ENCODE data around the gene TRIM67.

TRIM67 gene

GRCh38 chr1:231232870-231233734 is 71.2 kb downstream of the TRIM67 start:
- DNase-seq (ENCODE audit: insufficient read length) (no peak), FAIRE-seq (no peak)
- TF ChIP-seq TAF1 (IDR thresholded peaks at IDR 0.05; ENCODE audit: borderline replicate concordance, low read depth, low read length) (no peak), POLR2A (IDR thresholded peaks at IDR 0.05; ENCODE audit: low read depth, low read length) (no peak), POLR2AphosphoS5 (IDR thresholded peaks at IDR 0.05; ENCODE audit: low read depth, low read length) (no peak)

- no peak for TF ChIP-seq TAF1 (IDR thresholded peaks at IDR 0.05; ENCODE audit: borderline replicate concordance, low read depth, low read length)
- TF ChIP-seq POLR2A (IDR thresholded peaks at IDR 0.05; ENCODE audit: low read depth, low read length), result no peak
- TF ChIP-seq POLR2AphosphoS5 (IDR thresholded peaks at IDR 0.05; ENCODE audit: low read depth, low read length), result no peak
- DNase-seq (ENCODE audit: insufficient read length) (no peak), FAIRE-seq (no peak)
Measured at GRCh38 chr1:231233735-231234417, 72.0 kb downstream of the TRIM67 start.

GRCh38 chr1:231234506-231234905 is 72.6 kb downstream of the TRIM67 start:
- DNase-seq (ENCODE audit: insufficient read length), result no peak
- no peak for FAIRE-seq
- TF ChIP-seq POLR2A (IDR thresholded peaks at IDR 0.05; ENCODE audit: low read depth, low read length) (no peak), POLR2AphosphoS5 (IDR thresholded peaks at IDR 0.05; ENCODE audit: low read depth, low read length) (no peak), TAF1 (IDR thresholded peaks at IDR 0.05; ENCODE audit: borderline replicate concordance, low read depth, low read length) (no peak)

- DNase-seq (ENCODE audit: insufficient read length), result no peak
- FAIRE-seq, result no peak
- TF ChIP-seq TAF1 (IDR thresholded peaks at IDR 0.05; ENCODE audit: borderline replicate concordance, low read depth, low read length), result no peak
- TF ChIP-seq POLR2AphosphoS5 (IDR thresholded peaks at IDR 0.05; ENCODE audit: low read depth, low read length), result no peak
- no peak for TF ChIP-seq POLR2A (IDR thresholded peaks at IDR 0.05; ENCODE audit: low read depth, low read length)
Measured at GRCh38 chr1:231235526-231236207, 73.8 kb downstream of the TRIM67 start.

GRCh38 chr1:231236208-231236591 is 74.3 kb downstream of the TRIM67 start:
- no peak for DNase-seq (ENCODE audit: insufficient read length)
- FAIRE-seq, result no peak
- TF ChIP-seq POLR2AphosphoS5 (IDR thresholded peaks at IDR 0.05; ENCODE audit: low read depth, low read length) (no peak), POLR2A (IDR thresholded peaks at IDR 0.05; ENCODE audit: low read depth, low read length) (no peak), TAF1 (IDR thresholded peaks at IDR 0.05; ENCODE audit: borderline replicate concordance, low read depth, low read length) (no peak)

GRCh38 chr1:231236938-231237337 is 75.1 kb downstream of the TRIM67 start:
- TF ChIP-seq POLR2A (IDR thresholded peaks at IDR 0.05; ENCODE audit: low read depth, low read length), result no peak
- no peak for TF ChIP-seq POLR2AphosphoS5 (IDR thresholded peaks at IDR 0.05; ENCODE audit: low read depth, low read length)
- no peak for TF ChIP-seq TAF1 (IDR thresholded peaks at IDR 0.05; ENCODE audit: borderline replicate concordance, low read depth, low read length)
- DNase-seq (ENCODE audit: insufficient read length), result no peak
- FAIRE-seq, result no peak

- no peak for TF ChIP-seq POLR2AphosphoS5 (IDR thresholded peaks at IDR 0.05; ENCODE audit: low read depth, low read length)
- FAIRE-seq (no peak), DNase-seq (ENCODE audit: insufficient read length) (no peak)
Measured at GRCh38 chr1:231238298-231238697, 76.4 kb downstream of the TRIM67 start.

- TF ChIP-seq POLR2A (IDR thresholded peaks at IDR 0.05; ENCODE audit: low read depth, low read length) (no peak), TAF1 (IDR thresholded peaks at IDR 0.05; ENCODE audit: borderline replicate concordance, low read depth, low read length) (no peak), POLR2AphosphoS5 (IDR thresholded peaks at IDR 0.05; ENCODE audit: low read depth, low read length) (no peak)
- DNase-seq (ENCODE audit: insufficient read length) (no peak), FAIRE-seq (peak; percentile 54)
Measured at GRCh38 chr1:231240531-231240882, 78.6 kb downstream of the TRIM67 start.

GRCh38 chr1:231240883-231241735 is 79.3 kb downstream of the TRIM67 start, which contains the start of gene GNPAT:
TSS of gene GNPAT (plus strand) at chr1:231241212. CDS start at chr1:231241379, 167 bp downstream.
- TF ChIP-seq POLR2AphosphoS5 (IDR thresholded peaks at IDR 0.05; ENCODE audit: low read depth, low read length) (peak; percentile 96), TAF1 (IDR thresholded peaks at IDR 0.05; ENCODE audit: borderline replicate concordance, low read depth, low read length) (peak; percentile 94), POLR2A (IDR thresholded peaks at IDR 0.05; ENCODE audit: low read depth, low read length) (peak; percentile 97)
- peak; percentile 90 for DNase-seq (ENCODE audit: insufficient read length)
- FAIRE-seq, result peak; percentile 90

- DNase-seq (ENCODE audit: insufficient read length) (no peak), FAIRE-seq (no peak)
- TF ChIP-seq POLR2A (IDR thresholded peaks at IDR 0.05; ENCODE audit: low read depth, low read length) (no peak), POLR2AphosphoS5 (IDR thresholded peaks at IDR 0.05; ENCODE audit: low read depth, low read length) (no peak), TAF1 (IDR thresholded peaks at IDR 0.05; ENCODE audit: borderline replicate concordance, low read depth, low read length) (no peak)
Measured at GRCh38 chr1:231241750-231242149, 79.9 kb downstream of the TRIM67 start.
